ENCODE results near the gene CFL1. TPM values are rescaled to one million over a fixed set of nuclear protein-coding genes. Genes with fewer than 3 reads are reported as not detected.

CFL1 gene
- total and polyA plus RNA-seq, 9 donors = 215 to 693 (median 476) TPM

DNA sequence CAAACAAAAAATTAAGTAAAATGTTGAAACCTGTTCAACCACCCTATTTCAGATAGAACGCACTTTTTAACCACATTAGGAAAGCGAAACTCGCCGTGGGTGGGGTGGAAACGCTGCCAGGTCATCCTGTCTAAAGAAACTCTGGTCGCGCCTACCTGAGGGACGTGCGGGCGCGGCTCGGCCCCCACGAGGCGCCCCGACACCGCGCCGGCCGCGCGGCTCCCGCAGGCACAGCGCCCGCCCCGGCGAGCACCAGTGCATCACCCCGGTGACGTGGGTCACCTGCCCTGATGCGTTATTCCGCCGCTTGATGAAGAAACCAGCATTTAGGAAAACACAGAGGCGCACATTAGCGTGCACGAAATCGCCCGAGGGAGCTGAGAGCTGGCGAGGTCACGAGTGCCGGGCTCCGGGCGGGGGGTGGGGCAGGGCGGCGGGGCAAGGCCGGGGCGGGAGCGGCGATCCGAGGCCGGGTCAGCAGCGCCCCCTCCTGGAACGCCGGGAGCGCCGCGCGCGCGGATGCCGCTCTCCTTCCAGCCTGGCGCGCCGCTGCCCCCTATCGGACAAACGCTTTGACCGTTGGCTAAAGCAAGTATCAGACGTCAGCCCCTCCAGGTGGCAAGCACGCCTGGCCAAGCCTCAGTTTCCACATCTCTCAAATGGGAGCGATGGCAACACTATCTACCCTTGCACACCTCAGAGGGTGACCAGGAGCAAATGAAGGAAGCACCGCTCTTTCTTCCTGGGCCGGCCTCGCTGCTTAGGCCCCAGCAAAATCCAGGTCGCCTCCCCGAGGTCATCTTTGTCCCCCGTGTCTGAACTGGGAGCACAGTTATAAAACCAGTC lies 39.9 kb downstream of the CFL1 start:
- peak; percentile 92 to 98 (median 97) for DNase-seq
- intact Hi-C loops (cut with DNase I) = loop anchor here in 3 of 4 donors (1.0 to 10.0 kb wide), 4 partner anchors 38 to 111 kb away; partner anchors contain the start of genes KAT5 (in 2 of the 3) and AP5B1 (in 1 of the 3)
- H3K27me3 ChIP-seq = no peaks in the 10 kb centered on the region
- no peaks in the 10 kb centered on the region for H3K36me3 ChIP-seq
- peak overlapping the region in 1 of 2 donors; percentile 72 for H3K27ac ChIP-seq
- H3K9me3 ChIP-seq = no peaks in the 10 kb centered on the region
- peak overlapping the region; percentile 49 for H3K4me3 ChIP-seq
- no peak for TF ChIP-seq POLR2A (IDR thresholded peaks at IDR 0.05)
- TF ChIP-seq, protein P1, sequence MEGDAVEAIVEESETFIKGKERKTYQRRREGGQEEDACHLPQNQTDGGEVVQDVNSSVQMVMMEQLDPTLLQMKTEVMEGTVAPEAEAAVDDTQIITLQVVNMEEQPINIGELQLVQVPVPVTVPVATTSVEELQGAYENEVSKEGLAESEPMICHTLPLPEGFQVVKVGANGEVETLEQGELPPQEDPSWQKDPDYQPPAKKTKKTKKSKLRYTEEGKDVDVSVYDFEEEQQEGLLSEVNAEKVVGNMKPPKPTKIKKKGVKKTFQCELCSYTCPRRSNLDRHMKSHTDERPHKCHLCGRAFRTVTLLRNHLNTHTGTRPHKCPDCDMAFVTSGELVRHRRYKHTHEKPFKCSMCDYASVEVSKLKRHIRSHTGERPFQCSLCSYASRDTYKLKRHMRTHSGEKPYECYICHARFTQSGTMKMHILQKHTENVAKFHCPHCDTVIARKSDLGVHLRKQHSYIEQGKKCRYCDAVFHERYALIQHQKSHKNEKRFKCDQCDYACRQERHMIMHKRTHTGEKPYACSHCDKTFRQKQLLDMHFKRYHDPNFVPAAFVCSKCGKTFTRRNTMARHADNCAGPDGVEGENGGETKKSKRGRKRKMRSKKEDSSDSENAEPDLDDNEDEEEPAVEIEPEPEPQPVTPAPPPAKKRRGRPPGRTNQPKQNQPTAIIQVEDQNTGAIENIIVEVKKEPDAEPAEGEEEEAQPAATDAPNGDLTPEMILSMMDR (IDR thresholded peaks at IDR 0.05) = peak; percentile 96 to 97 (median 96)
- H3K4me1 ChIP-seq (ENCODE audit: insufficient read depth) = peaks cover 2% of the 10 kb centered on the region
- WGBS, 3 donors = 4 to 9% (median 6%) methylated on average over 46 to 74 of the region's 74 CpGs

DNA sequence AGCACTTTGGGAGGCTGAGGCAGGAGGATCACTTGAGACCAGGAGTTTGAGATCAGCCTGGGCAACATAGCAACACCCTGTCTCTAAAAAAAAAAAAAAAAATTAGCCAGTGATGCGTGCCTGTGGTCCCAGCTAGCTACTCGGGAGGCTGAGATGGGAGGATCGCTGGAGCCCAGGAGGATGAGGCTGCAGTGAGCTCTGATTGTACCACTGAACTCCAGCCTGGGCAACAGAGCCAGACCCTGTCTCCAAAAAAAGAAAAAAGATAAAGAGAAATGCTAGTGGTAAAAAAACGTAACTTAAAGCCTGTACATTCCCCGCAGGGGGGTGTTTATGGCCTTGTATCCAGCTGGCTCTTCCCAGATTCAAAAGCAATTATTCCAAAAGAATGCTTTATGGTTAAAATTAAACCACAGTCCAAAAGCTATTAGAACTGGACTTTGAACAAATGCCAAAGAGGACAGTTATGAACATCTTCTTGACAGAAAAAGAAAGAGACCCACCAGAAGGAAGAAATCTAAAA lies 40.6 kb downstream of the CFL1 start:
- Histone ChIP-seq H3K27ac (peak overlapping the region in 1 of 2 donors; percentile 72), H3K9me3 (no peaks in the 10 kb centered on the region), H3K4me1 (ENCODE audit: insufficient read depth) (peaks cover 2% of the 10 kb centered on the region), H3K36me3 (no peaks in the 10 kb centered on the region), H3K27me3 (no peaks in the 10 kb centered on the region), H3K4me3 (peak overlapping the region; percentile 49)
- DNase-seq = no peak
- WGBS, 3 donors = 45 to 55% (median 53%) methylated on average over 5 of the region's 5 CpGs
- intact Hi-C loops (cut with DNase I) = loop anchor here in 2 of 4 donors (5.0 to 10.0 kb wide), 2 partner anchors 103 to 110 kb away; partner anchors contain the start of gene KAT5 (in 1 of the 2)
- TF ChIP-seq, protein P1 (IDR thresholded peaks at IDR 0.05) = no peak
- TF ChIP-seq EP300 (IDR thresholded peaks at IDR 0.05) = no peak
- no peak for TF ChIP-seq POLR2A (IDR thresholded peaks at IDR 0.05)

DNA sequence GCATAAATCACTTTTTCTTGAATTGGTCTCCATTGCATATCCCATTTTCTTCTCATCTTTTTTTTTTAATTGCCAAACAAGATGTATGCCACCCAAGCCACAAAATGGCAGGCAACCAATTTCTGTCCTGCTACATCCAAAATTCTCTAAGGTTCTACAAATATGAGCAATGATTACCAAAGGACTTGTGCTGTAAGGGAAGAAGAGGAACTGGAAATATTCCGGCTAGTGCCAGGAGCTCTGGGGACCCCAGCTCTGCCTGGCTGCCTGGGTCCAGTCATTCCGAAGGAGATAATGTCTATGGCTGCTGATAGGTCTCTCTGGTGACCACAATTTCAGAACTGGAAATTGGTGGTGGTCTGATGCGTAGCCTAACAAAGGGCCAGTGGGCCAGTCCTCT lies 41.3 kb downstream of the CFL1 start:
- H3K9me3 ChIP-seq = no peaks in the 10 kb centered on the region
- 94 to 96% (median 94%) methylated on average over 3 of the region's 3 CpGs for WGBS, 3 donors
- DNase-seq = no peak
- TF ChIP-seq POLR2A (IDR thresholded peaks at IDR 0.05) = no peak
- TF ChIP-seq, protein P1 (IDR thresholded peaks at IDR 0.05) = no peak
- TF ChIP-seq EP300 (IDR thresholded peaks at IDR 0.05) = no peak
- H3K27me3 ChIP-seq = no peaks in the 10 kb centered on the region
- no peaks in the 10 kb centered on the region for H3K36me3 ChIP-seq
- intact Hi-C loops (cut with DNase I) = loop anchor here in 2 of 4 donors (5.0 to 10.0 kb wide), 2 partner anchors 102 to 109 kb away; partner anchors contain the start of gene KAT5 (in 1 of the 2)
- peaks cover 2% of the 10 kb centered on the region for H3K4me1 ChIP-seq (ENCODE audit: insufficient read depth)
- H3K27ac ChIP-seq = peak overlapping the region in 1 of 2 donors; percentile 72
- H3K4me3 ChIP-seq = no peak overlapping the region

DNA sequence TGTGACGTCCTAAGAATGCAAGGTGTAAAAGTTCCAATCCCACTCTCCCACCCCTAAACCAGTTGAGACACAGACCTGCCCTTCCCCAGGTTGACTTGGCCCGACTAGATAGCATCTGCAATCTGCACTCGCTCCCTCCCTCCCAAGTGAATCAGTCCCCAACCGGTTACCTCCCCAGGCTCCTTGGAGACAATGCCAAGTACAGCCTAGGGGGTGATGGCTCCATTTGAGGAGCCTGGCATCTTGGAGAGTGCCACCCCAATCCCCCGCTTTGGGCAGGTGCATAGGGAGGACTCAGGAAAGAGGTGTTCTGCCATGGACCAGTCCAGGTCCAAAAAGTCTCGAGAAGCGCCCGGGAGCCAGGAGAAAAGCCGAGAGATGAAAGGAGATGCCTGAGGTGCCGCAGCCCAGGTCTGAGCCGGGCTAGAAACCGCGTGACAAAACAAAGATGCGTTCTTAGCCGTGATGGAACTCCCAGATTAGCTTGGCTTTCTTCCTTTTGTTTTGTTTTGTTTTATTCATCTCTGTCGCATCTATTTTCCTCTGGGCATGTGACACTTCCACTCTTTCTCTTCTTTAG lies 42.9 kb downstream of the CFL1 start:
- 83 to 90% (median 86%) methylated on average over 16 of the region's 16 CpGs for WGBS, 3 donors
- TF ChIP-seq POLR2A (IDR thresholded peaks at IDR 0.05) (no peak), EP300 (IDR thresholded peaks at IDR 0.05) (no peak)
- TF ChIP-seq, protein P1 (IDR thresholded peaks at IDR 0.05) = no peak
- H3K27me3 ChIP-seq = no peaks in the 10 kb centered on the region
- peaks cover 2% of the 10 kb centered on the region for H3K4me1 ChIP-seq (ENCODE audit: insufficient read depth)
- no peak overlapping the region for H3K27ac ChIP-seq
- intact Hi-C loops (cut with DNase I) = loop anchor here in 2 of 4 donors (5.0 to 10.0 kb wide), 3 partner anchors 38 to 108 kb away; partner anchors contain the start of gene KAT5 (in 1 of the 2)
- H3K36me3 ChIP-seq = no peaks in the 10 kb centered on the region
- H3K4me3 ChIP-seq = no peak overlapping the region
- no peak for DNase-seq
- H3K9me3 ChIP-seq = no peaks in the 10 kb centered on the region

All from ovary (tissue), 9 donors.